GM18507 (cell line): ENCODE data around the gene BIRC7.

Experiments used
- DNase-seq: peaks from one replicate; pipeline ENCODE4 v3.0.0; 2011; ENCODE audit warnings: low read depth; ENCODE audit not compliant: insufficient read length; ENCODE audit errors: extremely low spot score
- FAIRE-seq: peaks from 2 replicates; lab custom pipeline; 2011; peaks lifted over from hg19 to GRCh38; lab: Jason Lieb, UNC

Gene BIRC7

GRCh38 chr20:63222541-63222940 is 13.2 kb upstream of the BIRC7 start:
- DNase-seq = no peak
- FAIRE-seq = no peak

GRCh38 chr20:63223121-63223825 is 12.4 kb upstream of the BIRC7 start:
- peak; percentile 73 for FAIRE-seq
- no peak for DNase-seq

GRCh38 chr20:63223826-63224207 is 11.9 kb upstream of the BIRC7 start:
- FAIRE-seq = no peak
- no peak for DNase-seq

GRCh38 chr20:63224412-63225081 is 11.2 kb upstream of the BIRC7 start:
- DNase-seq = no peak

GRCh38 chr20:63225082-63225454 is 10.6 kb upstream of the BIRC7 start:
- DNase-seq (no peak), FAIRE-seq (no peak)

More at GRCh38 chr20:63224412-63225081, 11.2 kb upstream of the BIRC7 start:
- FAIRE-seq = no peak

- DNase-seq (no peak), FAIRE-seq (no peak)
Measured at GRCh38 chr20:63226042-63226943, 9.4 kb upstream of the BIRC7 start.

- FAIRE-seq = no peak
- DNase-seq = no peak
Measured at GRCh38 chr20:63227260-63227659, 8.4 kb upstream of the BIRC7 start.

- DNase-seq = no peak
- FAIRE-seq = no peak
Measured at GRCh38 chr20:63228806-63229205, 6.9 kb upstream of the BIRC7 start.

- FAIRE-seq (no peak), DNase-seq (no peak)
Measured at GRCh38 chr20:63230800-63231268, 4.9 kb upstream of the BIRC7 start.

GRCh38 chr20:63232235-63233060 is 3.3 kb upstream of the BIRC7 start:
- DNase-seq (no peak), FAIRE-seq (peak; percentile 33)

GRCh38 chr20:63233061-63233344 is 2.7 kb upstream of the BIRC7 start:
- FAIRE-seq (no peak), DNase-seq (no peak)

- no peak for FAIRE-seq
- DNase-seq = no peak
Measured at GRCh38 chr20:63233924-63234323, 1.8 kb upstream of the BIRC7 start.

- FAIRE-seq (peak; percentile 60), DNase-seq (no peak)
Measured at GRCh38 chr20:63234693-63235398, 859 bp upstream of the BIRC7 start.

- FAIRE-seq (no peak), DNase-seq (no peak)
Measured at GRCh38 chr20:63236116-63236837, 572 bp downstream of the BIRC7 start.

- DNase-seq (no peak), FAIRE-seq (no peak)
Measured at GRCh38 chr20:63238031-63238430, 2.3 kb downstream of the BIRC7 start.

- FAIRE-seq (no peak), DNase-seq (no peak)
Measured at GRCh38 chr20:63238514-63239125, 2.9 kb downstream of the BIRC7 start.

GRCh38 chr20:63239431-63239830 is 3.7 kb downstream of the BIRC7 start:
- DNase-seq (no peak), FAIRE-seq (no peak)

- DNase-seq = no peak
- no peak for FAIRE-seq
Measured at GRCh38 chr20:63240004-63240403, 4.3 kb downstream of the BIRC7 start.
